Neural progenitor cell (in vitro differentiated cells): Measurements from ENCODE around the gene TRIO. TPM values are rescaled to one million over a fixed set of nuclear protein-coding genes. Genes with fewer than 3 reads are reported as not detected.

Experiments used
- DNase-seq: peaks from one replicate; pipeline ENCODE4 v3.0.0-alpha.2; 2016; ENCODE audit warnings: low spot score
- H2AFZ ChIP-seq: fragments of 200-600 bp; sonication (generic); replicated peaks from 2 replicates; pipeline ENCODE4 v1.6.1; 2016; ENCODE audit warnings: antibody characterized with exemption
- H3F3A ChIP-seq: fragments of 200-600 bp; sonication (generic); 2 replicates; pipeline ENCODE4 v1.6.1; 2016; ENCODE audit warnings: antibody characterized with exemption, low read depth
- H3K27ac ChIP-seq: fragments of 200-600 bp; sonication (generic); 2 replicates; pipeline ENCODE4 v1.5.1; 2016; ENCODE audit warnings: mild to moderate bottlenecking
- H3K27me3 ChIP-seq: fragments of 200-600 bp; sonication (generic); 2 replicates; pipeline ENCODE4 v1.6.1; 2016; ENCODE audit warnings: mild to moderate bottlenecking, moderate library complexity
- H3K36me3 ChIP-seq: fragments of 200-600 bp; sonication (generic); 2 replicates; pipeline ENCODE4 v1.5.1; 2016
- H3K4me1 ChIP-seq: fragments of 200-600 bp; sonication (generic); 2 replicates; pipeline ENCODE4 v1.6.1; 2016; ENCODE audit warnings: mixed run types
- H3K4me2 ChIP-seq: fragments of 200-600 bp; sonication (generic); 2 replicates; pipeline ENCODE4 v1.6.1; 2016
- H3K4me3 ChIP-seq: fragments of 200-600 bp; sonication (generic); 2 replicates; pipeline ENCODE4 v1.5.1; 2016
- H3K79me2 ChIP-seq: fragments of 200-600 bp; sonication (generic); 2 replicates; pipeline ENCODE4 v1.6.1; 2016; ENCODE audit warnings: low read depth
- H3K9ac ChIP-seq: fragments of 200-600 bp; sonication (generic); 2 replicates; pipeline ENCODE4 v1.6.1; 2016
- H3K9me3 ChIP-seq: fragments of 200-600 bp; sonication (generic); 2 replicates; pipeline ENCODE4 v1.5.1; 2016; ENCODE audit warnings: low read depth
- H4K20me1 ChIP-seq: fragments of 200-600 bp; sonication (generic); 2 replicates; pipeline ENCODE4 v1.6.1; 2016; ENCODE audit warnings: low read depth
- H3K27ac Mint-ChIP-seq: 3 replicates; pipeline ENCODE4 v1.8.0; 2021; ENCODE audit warnings: mixed read lengths
- H3K27me3 Mint-ChIP-seq: 2 replicates; pipeline ENCODE4 v1.8.0; 2022; ENCODE audit warnings: low read depth, mild to moderate bottlenecking, inconsistent platforms, moderate library complexity, mixed read lengths; ENCODE audit not compliant: insufficient read depth
- H3K36me3 Mint-ChIP-seq: 3 replicates; pipeline ENCODE4 v1.8.0; 2021; ENCODE audit warnings: mixed read lengths
- H3K4me1 Mint-ChIP-seq: 3 replicates; pipeline ENCODE4 v1.8.0; 2021; ENCODE audit warnings: mixed read lengths
- H3K4me3 Mint-ChIP-seq: 3 replicates; pipeline ENCODE4 v1.8.0; 2021; ENCODE audit warnings: mild to moderate bottlenecking, moderate library complexity, mixed read lengths
- H3K9me3 Mint-ChIP-seq: 3 replicates; pipeline ENCODE4 v1.8.0; 2020; ENCODE audit warnings: mixed read lengths
- EZH2 ChIP-seq: fragments of 200-600 bp; sonication (generic); IDR thresholded peaks from 2 replicates; pipeline ENCODE4 v1.6.1; 2017; ENCODE audit warnings: antibody characterized with exemption, mild to moderate bottlenecking, moderate library complexity
- EZH2phosphoT487 ChIP-seq: fragments of 200-600 bp; sonication (generic); IDR thresholded peaks from 2 replicates; pipeline ENCODE4 v1.6.1; 2017; ENCODE audit warnings: antibody characterized with exemption
- total RNA-seq: library from RNA; depleted of rRNA; stranded (reverse); fragments of >200 nt; gene quantifications from 2 replicates; pipeline ENCODE4 v1.2.3, GENCODE V29; 2015; ENCODE audit warnings: low replicate concordance
- TF ChIP-seq, protein P1 (sequence below): fragments of 200-600 bp; sonication (generic); IDR thresholded peaks from 2 replicates; pipeline ENCODE4 v1.5.1; 2017; ENCODE audit warnings: antibody characterized with exemption, mild to moderate bottlenecking

TRIO gene
- total RNA-seq, 1 donor from 2014 or later: 84.7 TPM

DNA sequence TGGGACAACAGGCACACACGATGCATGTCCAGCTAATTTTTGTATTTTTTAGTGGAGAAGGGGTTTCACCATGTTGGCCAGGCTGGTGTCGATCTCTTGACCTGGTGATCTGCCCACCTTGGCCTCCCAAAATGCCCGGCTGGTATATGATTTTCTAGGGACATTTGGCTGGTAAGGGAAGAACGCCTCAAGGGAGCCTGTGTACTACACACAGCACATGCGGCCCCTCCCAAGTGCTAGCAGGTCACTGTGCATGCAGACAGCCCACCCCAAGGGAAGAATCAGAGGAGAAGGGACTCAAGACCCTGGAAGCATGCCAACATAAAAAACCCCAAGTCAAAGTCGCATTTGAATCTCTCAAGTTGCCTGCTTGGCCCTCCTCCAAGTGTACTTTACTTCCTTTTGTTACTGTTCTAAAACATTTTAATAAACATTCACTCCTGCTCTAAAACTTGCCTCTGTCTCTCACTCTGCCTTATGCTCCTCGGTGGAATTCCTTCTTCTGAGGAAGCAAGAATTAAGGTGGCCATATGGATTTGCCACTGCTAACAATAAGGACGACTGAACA, 414.1 kb downstream of the TRIO start:
- Mint-ChIP-seq H3K4me1 (no peaks in the 10 kb centered on the region), H3K27ac (no peak overlapping the region), H3K9me3 (no peaks in the 10 kb centered on the region), H3K4me3 (no peak overlapping the region), H3K27me3 (peaks cover 3% of the 10 kb centered on the region), H3K36me3 (no peaks in the 10 kb centered on the region)
- H3K4me2 ChIP-seq: no peak overlapping the region
- TF ChIP-seq, protein P1, sequence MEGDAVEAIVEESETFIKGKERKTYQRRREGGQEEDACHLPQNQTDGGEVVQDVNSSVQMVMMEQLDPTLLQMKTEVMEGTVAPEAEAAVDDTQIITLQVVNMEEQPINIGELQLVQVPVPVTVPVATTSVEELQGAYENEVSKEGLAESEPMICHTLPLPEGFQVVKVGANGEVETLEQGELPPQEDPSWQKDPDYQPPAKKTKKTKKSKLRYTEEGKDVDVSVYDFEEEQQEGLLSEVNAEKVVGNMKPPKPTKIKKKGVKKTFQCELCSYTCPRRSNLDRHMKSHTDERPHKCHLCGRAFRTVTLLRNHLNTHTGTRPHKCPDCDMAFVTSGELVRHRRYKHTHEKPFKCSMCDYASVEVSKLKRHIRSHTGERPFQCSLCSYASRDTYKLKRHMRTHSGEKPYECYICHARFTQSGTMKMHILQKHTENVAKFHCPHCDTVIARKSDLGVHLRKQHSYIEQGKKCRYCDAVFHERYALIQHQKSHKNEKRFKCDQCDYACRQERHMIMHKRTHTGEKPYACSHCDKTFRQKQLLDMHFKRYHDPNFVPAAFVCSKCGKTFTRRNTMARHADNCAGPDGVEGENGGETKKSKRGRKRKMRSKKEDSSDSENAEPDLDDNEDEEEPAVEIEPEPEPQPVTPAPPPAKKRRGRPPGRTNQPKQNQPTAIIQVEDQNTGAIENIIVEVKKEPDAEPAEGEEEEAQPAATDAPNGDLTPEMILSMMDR: no peak
- no peak for TF ChIP-seq EZH2phosphoT487
- TF ChIP-seq EZH2: no peak
- no peak overlapping the region for H2AFZ ChIP-seq
- no peak overlapping the region for H3K9ac ChIP-seq
- H3K36me3 ChIP-seq: no peaks in the 10 kb centered on the region
- DNase-seq: no peak
- H3K4me3 ChIP-seq: no peak overlapping the region
- H3K79me2 ChIP-seq: no peaks in the 10 kb centered on the region
- H3K9me3 ChIP-seq: no peaks in the 10 kb centered on the region
- H3K4me1 ChIP-seq: peaks cover 5% of the 10 kb centered on the region
- no peak overlapping the region for H3K27ac ChIP-seq
- H3K27me3 ChIP-seq: no peaks in the 10 kb centered on the region
- no peaks in the 10 kb centered on the region for H3F3A ChIP-seq
- no peaks in the 10 kb centered on the region for H4K20me1 ChIP-seq

DNA sequence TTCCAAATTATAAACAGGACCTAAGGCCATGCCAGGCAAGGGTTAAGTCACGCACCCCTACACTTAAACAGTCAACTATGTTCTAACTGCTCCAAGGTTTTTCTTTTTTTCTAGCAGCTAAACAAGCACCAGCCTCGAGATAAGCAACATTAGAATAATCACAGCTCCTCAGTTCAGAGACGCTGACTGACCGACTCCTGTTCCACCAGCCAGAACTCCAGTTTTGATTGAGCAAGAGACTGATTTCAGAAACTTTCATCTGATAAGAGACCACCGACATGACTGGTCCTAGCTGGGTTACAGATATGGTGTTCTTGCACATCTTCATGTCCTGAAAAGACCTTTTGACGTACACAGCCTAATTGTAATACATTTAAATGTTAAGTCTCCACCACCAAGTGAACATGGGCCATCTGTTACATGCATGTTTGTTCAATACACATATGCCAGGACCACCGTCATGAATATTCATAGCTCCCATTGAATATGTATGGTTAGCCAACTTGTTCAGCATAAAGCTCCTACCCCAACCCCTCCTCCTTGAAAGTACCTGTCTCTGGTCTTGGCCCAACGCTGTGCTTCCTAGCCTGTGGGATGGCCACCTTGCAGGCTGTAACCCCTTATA, 414.8 kb downstream of the TRIO start:
- no peaks in the 10 kb centered on the region for H3K36me3 ChIP-seq
- Mint-ChIP-seq H3K36me3 (no peaks in the 10 kb centered on the region), H3K27ac (no peak overlapping the region), H3K27me3 (peaks cover 3% of the 10 kb centered on the region), H3K4me3 (no peak overlapping the region), H3K4me1 (no peaks in the 10 kb centered on the region), H3K9me3 (no peaks in the 10 kb centered on the region)
- H3K9me3 ChIP-seq: no peaks in the 10 kb centered on the region
- no peaks in the 10 kb centered on the region for H4K20me1 ChIP-seq
- DNase-seq: no peak
- TF ChIP-seq EZH2phosphoT487 (no peak), EZH2 (no peak)
- TF ChIP-seq, protein P1: no peak
- no peaks in the 10 kb centered on the region for H3K27me3 ChIP-seq
- no peak overlapping the region for H2AFZ ChIP-seq
- H3F3A ChIP-seq: no peaks in the 10 kb centered on the region
- H3K4me1 ChIP-seq: peaks cover 5% of the 10 kb centered on the region
- no peak overlapping the region for H3K9ac ChIP-seq
- no peak overlapping the region for H3K27ac ChIP-seq
- H3K4me3 ChIP-seq: no peak overlapping the region
- H3K79me2 ChIP-seq: no peaks in the 10 kb centered on the region
- H3K4me2 ChIP-seq: no peak overlapping the region

Other genes starting within 250 kb of the TRIO start
- gene DNAH5, start 198.7 kb upstream of the TRIO start, total RNA-seq: 0.39 and 0.62 TPM in 2 replicates